ENCODE results near the gene CHST3.
A peak's percentile ranks its signal among the peaks of the same experiment; 100 is the strongest.

CHST3 gene

DNA sequence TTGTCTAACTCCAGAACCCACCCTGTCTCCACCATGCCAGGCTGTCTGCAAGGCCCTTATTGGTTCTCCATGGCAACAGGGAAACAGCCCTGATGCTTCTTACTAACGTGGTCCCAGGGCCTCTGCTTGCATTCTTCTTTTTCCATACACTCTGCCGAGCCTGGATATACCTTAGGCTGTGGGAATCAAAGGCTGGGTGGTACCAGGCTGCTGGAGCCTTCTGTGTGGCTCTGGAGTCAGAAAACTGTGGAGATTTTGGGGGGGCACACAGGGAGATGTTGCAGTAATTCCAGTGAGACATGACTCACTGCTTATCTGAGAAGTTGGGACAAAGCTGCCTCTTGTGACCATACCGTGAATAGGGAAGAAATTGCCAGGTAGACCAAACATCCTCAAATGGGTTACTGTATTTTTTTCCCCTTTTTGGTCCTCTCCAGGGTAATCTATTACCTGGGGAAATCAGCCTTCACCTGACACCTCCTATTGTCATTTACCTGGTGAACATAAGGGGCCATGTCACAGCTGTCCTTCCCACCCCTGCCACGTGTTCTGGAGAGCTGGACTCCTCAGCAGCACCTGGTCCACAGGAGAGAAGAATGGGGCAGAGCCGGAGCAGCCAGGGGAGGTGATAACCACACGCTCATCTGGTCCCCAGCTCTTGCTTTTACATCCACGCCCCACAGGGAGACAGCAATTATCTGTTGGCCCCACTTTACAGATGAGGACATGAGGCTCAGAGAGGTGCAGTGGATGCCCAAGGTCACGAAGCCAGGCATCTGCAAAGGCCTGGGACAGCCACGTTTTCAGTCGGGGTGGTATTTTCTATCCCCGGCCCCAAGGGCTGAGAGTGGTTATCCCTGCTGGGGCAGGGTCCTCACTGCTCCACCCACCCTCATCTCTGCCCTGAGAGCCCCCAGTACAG, 4.6 kb downstream of the CHST3 start:
- DNase-seq, result no peak
- no peaks in the 10 kb centered on the region for H3K9me3 ChIP-seq
- peak overlapping the region; percentile 79 to 87 for H3K27ac ChIP-seq
- peaks cover 0 to 87% (median 75%) of the 10 kb centered on the region in 4 donors for H3K4me1 ChIP-seq
- intact Hi-C loops (cut with DNase I; ENCODE audit: low total_unique reads), result no loop called here
- no peaks in the 10 kb centered on the region for H3K27me3 ChIP-seq
- H3K36me3 ChIP-seq, result peaks cover 0 to 4% (median 0%) of the 10 kb centered on the region in 3 donors
- H3K4me3 ChIP-seq, result no peak overlapping the region
- TF ChIP-seq, protein P1, sequence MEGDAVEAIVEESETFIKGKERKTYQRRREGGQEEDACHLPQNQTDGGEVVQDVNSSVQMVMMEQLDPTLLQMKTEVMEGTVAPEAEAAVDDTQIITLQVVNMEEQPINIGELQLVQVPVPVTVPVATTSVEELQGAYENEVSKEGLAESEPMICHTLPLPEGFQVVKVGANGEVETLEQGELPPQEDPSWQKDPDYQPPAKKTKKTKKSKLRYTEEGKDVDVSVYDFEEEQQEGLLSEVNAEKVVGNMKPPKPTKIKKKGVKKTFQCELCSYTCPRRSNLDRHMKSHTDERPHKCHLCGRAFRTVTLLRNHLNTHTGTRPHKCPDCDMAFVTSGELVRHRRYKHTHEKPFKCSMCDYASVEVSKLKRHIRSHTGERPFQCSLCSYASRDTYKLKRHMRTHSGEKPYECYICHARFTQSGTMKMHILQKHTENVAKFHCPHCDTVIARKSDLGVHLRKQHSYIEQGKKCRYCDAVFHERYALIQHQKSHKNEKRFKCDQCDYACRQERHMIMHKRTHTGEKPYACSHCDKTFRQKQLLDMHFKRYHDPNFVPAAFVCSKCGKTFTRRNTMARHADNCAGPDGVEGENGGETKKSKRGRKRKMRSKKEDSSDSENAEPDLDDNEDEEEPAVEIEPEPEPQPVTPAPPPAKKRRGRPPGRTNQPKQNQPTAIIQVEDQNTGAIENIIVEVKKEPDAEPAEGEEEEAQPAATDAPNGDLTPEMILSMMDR (IDR thresholded peaks at IDR 0.05), result no peak

GRCh38 chr10:71969929-71970328, 5.7 kb downstream of the CHST3 start:
- TF ChIP-seq, protein P1 (IDR thresholded peaks at IDR 0.05), result no peak
- no peak overlapping the region for H3K4me3 ChIP-seq
- peaks cover 0 to 4% (median 0%) of the 10 kb centered on the region in 3 donors for H3K36me3 ChIP-seq
- no peaks in the 10 kb centered on the region for H3K27me3 ChIP-seq
- no peaks in the 10 kb centered on the region for H3K9me3 ChIP-seq
- intact Hi-C loops (cut with DNase I; ENCODE audit: low total_unique reads), result no loop called here
- H3K27ac ChIP-seq, result peak overlapping the region; percentile 79 to 87
- peaks cover 0 to 97% (median 85%) of the 10 kb centered on the region in 4 donors for H3K4me1 ChIP-seq
- DNase-seq, result peak in 1 of 2 donors; percentile 61

DNA sequence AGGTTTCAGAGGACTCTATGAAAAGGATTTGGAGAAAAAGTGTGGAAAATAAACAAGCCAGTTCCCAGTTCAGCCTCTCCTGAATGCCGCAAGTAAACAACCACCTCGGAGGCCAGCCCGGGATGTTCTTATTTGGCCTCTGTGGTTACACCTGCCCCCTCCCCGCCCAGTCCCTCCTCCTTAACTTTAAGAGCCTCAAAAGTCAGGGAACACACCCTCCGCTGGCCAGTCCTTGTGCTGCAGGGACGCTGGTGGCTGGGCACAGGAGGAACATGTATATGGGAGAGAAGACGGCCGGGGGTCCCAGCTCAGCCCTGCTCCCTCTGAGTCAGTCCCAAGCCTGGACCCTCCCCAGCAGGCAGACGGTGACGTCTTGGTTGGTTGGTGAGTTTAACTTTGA, 6.1 kb downstream of the CHST3 start:
- DNase-seq, result peak in 1 of 2 donors; percentile 54

GRCh38 chr10:71970869-71971268, 6.7 kb downstream of the CHST3 start:
- no peaks in the 10 kb centered on the region for H3K27me3 ChIP-seq

More for the DNA sequence above, 6.1 kb downstream of the CHST3 start:
- peak overlapping the region in 1 of 2 donors; percentile 24 for H3K4me3 ChIP-seq
- peak overlapping the region; percentile 79 to 87 for H3K27ac ChIP-seq
- H3K9me3 ChIP-seq, result no peaks in the 10 kb centered on the region
- TF ChIP-seq, protein P1 (IDR thresholded peaks at IDR 0.05), result peak; percentile 22 to 27
- H3K27me3 ChIP-seq, result no peaks in the 10 kb centered on the region
- intact Hi-C loops (cut with DNase I; ENCODE audit: low total_unique reads), result no loop called here
- H3K36me3 ChIP-seq, result peaks cover 0 to 4% (median 0%) of the 10 kb centered on the region in 3 donors
- peaks cover under 1 to 100% (median 88%) of the 10 kb centered on the region in 4 donors for H3K4me1 ChIP-seq

DNA sequence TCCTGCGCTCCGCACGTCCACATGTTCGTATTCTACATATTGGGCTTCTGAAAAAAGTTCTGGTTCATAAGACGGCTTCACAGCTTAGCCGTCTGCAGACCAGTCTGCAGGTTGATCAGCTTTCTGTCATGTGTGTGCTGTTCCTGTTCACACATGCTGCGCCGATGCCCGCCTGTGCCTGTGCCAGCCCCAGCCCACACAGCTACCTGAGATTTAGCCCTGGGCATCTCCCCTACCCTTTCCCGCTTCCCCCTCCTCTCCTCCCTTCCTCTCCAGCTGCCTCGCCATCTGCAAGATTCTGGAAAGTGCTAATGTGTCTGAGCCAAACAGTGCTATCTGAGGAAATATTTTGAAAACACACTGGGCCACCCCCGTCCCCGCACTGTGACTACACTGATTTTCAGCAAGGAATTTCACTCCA, 7.1 kb downstream of the CHST3 start:
- H3K4me1 ChIP-seq, result peaks cover 3 to 100% (median 89%) of the 10 kb centered on the region in 4 donors
- no peak for DNase-seq
- intact Hi-C loops (cut with DNase I; ENCODE audit: low total_unique reads), result no loop called here
- H3K27me3 ChIP-seq, result no peaks in the 10 kb centered on the region
- no peaks in the 10 kb centered on the region for H3K9me3 ChIP-seq
- H3K27ac ChIP-seq, result peak overlapping the region; percentile 79 to 87
- H3K4me3 ChIP-seq, result peak overlapping the region in 1 of 2 donors; percentile 24
- peaks cover 0 to 4% (median 0%) of the 10 kb centered on the region in 3 donors for H3K36me3 ChIP-seq
- TF ChIP-seq, protein P1 (IDR thresholded peaks at IDR 0.05), result no peak

More at GRCh38 chr10:71970869-71971268, 6.7 kb downstream of the CHST3 start:
- peak overlapping the region in 1 of 2 donors; percentile 24 for H3K4me3 ChIP-seq
- H3K4me1 ChIP-seq, result peaks cover 3 to 100% (median 89%) of the 10 kb centered on the region in 4 donors
- DNase-seq, result no peak
- peak overlapping the region; percentile 79 to 87 for H3K27ac ChIP-seq
- H3K9me3 ChIP-seq, result no peaks in the 10 kb centered on the region
- TF ChIP-seq, protein P1 (IDR thresholded peaks at IDR 0.05), result no peak
- intact Hi-C loops (cut with DNase I; ENCODE audit: low total_unique reads), result no loop called here
- H3K36me3 ChIP-seq, result peaks cover 0 to 4% (median 0%) of the 10 kb centered on the region in 3 donors

Data from tibial artery (tissue), 4 donors.